SK-N-SH (cell line): ENCODE measurements around the gene ZNF467. TPM values are rescaled to one million over a fixed set of nuclear protein-coding genes. Genes with fewer than 3 reads are reported as not detected.

Experiments used
- CTCF ChIA-PET: fragments of 300-600, 350-600 bp; formaldehyde crosslinking; extraction: SDS; loops from one replicate; lab custom pipeline; 2021; lab: Yijun Ruan, JAX
- POLR2A ChIA-PET: fragments of 350-600 bp; sonication (Branson Sonifier 250); formaldehyde crosslinking; extraction: SDS; loops from one replicate; lab custom pipeline; 2020; ENCODE audit warnings: antibody characterized with exemption, inconsistent platforms; lab: Yijun Ruan, JAX
- DNase-seq: peaks from one replicate; pipeline ENCODE4 v3.0.0; 2012
- H2AFZ ChIP-seq: fragments of 200-600 bp; sonication (generic); 2 replicates; pipeline ENCODE4 v1.8.1; 2016; ENCODE audit warnings: antibody characterized with exemption, mild to moderate bottlenecking, low read depth
- H3F3A ChIP-seq: fragments of 200-600 bp; sonication (generic); replicated peaks from 2 replicates; pipeline ENCODE3; 2016; ENCODE audit warnings: antibody characterized with exemption, mild to moderate bottlenecking; ENCODE audit not compliant: insufficient read depth
- H3K27ac ChIP-seq, 2 experiments: fragments of 200-500 bp in 1 of 2; fragments of 200-600 bp in 1 of 2; sonication (Bioruptor generic) in 1 of 2; sonication (generic), shearing (Covaris generic) in 1 of 2; 2 replicates each; pipeline versions ENCODE4 v1.5.1 to v1.6.1; 2014 to 2016; ENCODE audit warnings: low read depth in 2 of 2, inconsistent platforms in 1 of 2, low read length in 1 of 2, mild to moderate bottlenecking in 1 of 2, mixed read lengths in 1 of 2
- H3K27me3 ChIP-seq: fragments of 200-600 bp; sonication (generic), shearing (Covaris generic); 2 replicates; pipeline ENCODE4 v1.6.1; 2016; ENCODE audit warnings: mixed run types; ENCODE audit not compliant: insufficient read depth
- H3K36me3 ChIP-seq, 2 experiments: fragments of 200-500 bp in 1 of 2; fragments of 200-600 bp in 1 of 2; sonication (Bioruptor generic) in 1 of 2; sonication (generic) in 1 of 2; replicated peaks in 1 of 2; 2 replicates each; pipeline versions ENCODE3 to v1.5.1; 2014 to 2016; ENCODE audit warnings: low read length in 1 of 2, mild to moderate bottlenecking in 1 of 2; ENCODE audit not compliant: insufficient read depth in 2 of 2, control insufficient read depth in 1 of 2
- H3K4me1 ChIP-seq, 2 experiments: fragments of 200-500 bp in 1 of 2; fragments of 200-600 bp in 1 of 2; sonication (Bioruptor generic) in 1 of 2; sonication (generic), shearing (Covaris generic) in 1 of 2; 2 replicates each; pipeline versions ENCODE4 v1.5.1 to v1.6.1; 2014 to 2016; ENCODE audit warnings: low read depth in 1 of 2, low read length in 1 of 2, mixed run types in 1 of 2; ENCODE audit not compliant: insufficient read depth in 2 of 2, control insufficient read depth in 1 of 2
- H3K4me2 ChIP-seq: fragments of 200-600 bp; sonication (generic), shearing (Covaris generic); 2 replicates; pipeline ENCODE4 v1.6.1; 2017; ENCODE audit warnings: mixed run types
- H3K4me3 ChIP-seq, 2 experiments: fragments of 200-500 bp in 1 of 2; fragments of 200-600 bp in 1 of 2; sonication (Bioruptor generic) in 1 of 2; sonication (generic), shearing (Covaris generic) in 1 of 2; 2 replicates each; pipeline versions ENCODE4 v1.5.1 to v1.8.1; 2014 to 2016; ENCODE audit warnings: low read depth in 2 of 2, inconsistent platforms in 1 of 2, low read length in 1 of 2, mild to moderate bottlenecking in 1 of 2, mixed read lengths in 1 of 2, moderate library complexity in 1 of 2
- H3K79me2 ChIP-seq: fragments of 200-600 bp; sonication (generic); 2 replicates; pipeline ENCODE4 v1.8.1; 2017; ENCODE audit warnings: mild to moderate bottlenecking; ENCODE audit not compliant: insufficient read depth
- H3K9ac ChIP-seq: fragments of 200-600 bp; sonication (generic); 2 replicates; pipeline ENCODE4 v1.6.1; 2017; ENCODE audit warnings: mixed run types
- H3K9me2 ChIP-seq: fragments of 200-600 bp; sonication (generic); 2 replicates; pipeline ENCODE4 v1.6.1; 2017; ENCODE audit warnings: mixed run types
- H3K9me3 ChIP-seq: fragments of 200-600 bp; sonication (generic); 2 replicates; pipeline ENCODE4 v1.6.1; 2017; ENCODE audit warnings: mixed run types, mild to moderate bottlenecking, moderate library complexity
- H4K20me1 ChIP-seq: fragments of 200-600 bp; sonication (generic); 2 replicates; pipeline ENCODE4 v1.6.1; 2017; ENCODE audit warnings: mild to moderate bottlenecking, mixed run types; ENCODE audit not compliant: insufficient read depth
- ELF1 ChIP-seq: IDR thresholded peaks from 2 replicates; pipeline ENCODE4 v1.4.0; 2012
- FOSL2 ChIP-seq: IDR thresholded peaks from 2 replicates; pipeline ENCODE4 v1.4.0; 2012; ENCODE audit warnings: low read depth, mild to moderate bottlenecking, moderate library complexity, borderline replicate concordance
- FOXM1 ChIP-seq: IDR thresholded peaks from 2 replicates; pipeline ENCODE4 v1.4.0; 2012; ENCODE audit warnings: low read depth, mild to moderate bottlenecking
- JUND ChIP-seq: IDR thresholded peaks from 2 replicates; pipeline ENCODE4 v1.4.0; 2012
- NFIC ChIP-seq: IDR thresholded peaks from 2 replicates; pipeline ENCODE4 v1.4.0; 2012; ENCODE audit warnings: borderline replicate concordance
- RXRA ChIP-seq: IDR thresholded peaks from 2 replicates; pipeline ENCODE4 v1.4.0; 2012; ENCODE audit warnings: low read depth, mild to moderate bottlenecking, borderline replicate concordance
- TAF1 ChIP-seq: IDR thresholded peaks from 2 replicates; pipeline ENCODE4 v1.6.1; 2012; ENCODE audit warnings: low read depth, mild to moderate bottlenecking, low read length, moderate library complexity, borderline replicate concordance
- YY1 ChIP-seq: IDR thresholded peaks from 2 replicates; pipeline ENCODE4 v1.4.0; 2012; ENCODE audit warnings: low read depth, mild to moderate bottlenecking
- WGBS: methylation state at CpG from one replicate; pipeline ENCODE4 v1.1.6; 2017; ENCODE audit warnings: low lambda C conversion rate; 5-methylcytosine and 5-hydroxymethylcytosine counted together
- polyA plus RNA-seq, 3 experiments: library from polyadenylated mRNA; depleted of rRNA; stranded (reverse); fragments of >200 nt; gene quantifications; 2 replicates each; pipeline ENCODE4 v1.2.3, GENCODE V29; 2012
- TF ChIP-seq, protein P1 (sequence below): fragments of 200-600 bp; sonication (generic); IDR thresholded peaks from 2 replicates; pipeline ENCODE4 v1.6.1; 2017; ENCODE audit warnings: antibody characterized with exemption, mild to moderate bottlenecking, moderate library complexity
- TF ChIP-seq, protein P2 (sequence below): IDR thresholded peaks from 2 replicates; pipeline ENCODE4 v1.4.0; 2012; ENCODE audit warnings: low read depth
- TF ChIP-seq, protein P3 (sequence below): IDR thresholded peaks from 2 replicates; pipeline ENCODE4 v1.4.0; 2012; ENCODE audit warnings: low read depth, borderline replicate concordance

The ZNF467 gene, protein sequence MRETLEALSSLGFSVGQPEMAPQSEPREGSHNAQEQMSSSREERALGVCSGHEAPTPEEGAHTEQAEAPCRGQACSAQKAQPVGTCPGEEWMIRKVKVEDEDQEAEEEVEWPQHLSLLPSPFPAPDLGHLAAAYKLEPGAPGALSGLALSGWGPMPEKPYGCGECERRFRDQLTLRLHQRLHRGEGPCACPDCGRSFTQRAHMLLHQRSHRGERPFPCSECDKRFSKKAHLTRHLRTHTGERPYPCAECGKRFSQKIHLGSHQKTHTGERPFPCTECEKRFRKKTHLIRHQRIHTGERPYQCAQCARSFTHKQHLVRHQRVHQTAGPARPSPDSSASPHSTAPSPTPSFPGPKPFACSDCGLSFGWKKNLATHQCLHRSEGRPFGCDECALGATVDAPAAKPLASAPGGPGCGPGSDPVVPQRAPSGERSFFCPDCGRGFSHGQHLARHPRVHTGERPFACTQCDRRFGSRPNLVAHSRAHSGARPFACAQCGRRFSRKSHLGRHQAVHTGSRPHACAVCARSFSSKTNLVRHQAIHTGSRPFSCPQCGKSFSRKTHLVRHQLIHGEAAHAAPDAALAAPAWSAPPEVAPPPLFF
- 2.6 and 4.1 TPM in 2 replicates for polyA plus RNA-seq (2012; rRNA removed)
- 2.1 and 3.1 TPM in 2 replicates for polyA plus RNA-seq (2012; cell fraction: cytosol; rRNA removed)
- polyA plus RNA-seq (2012; cell fraction: nucleus; rRNA removed), result 10.0 and 12.6 TPM in 2 replicates

DNA sequence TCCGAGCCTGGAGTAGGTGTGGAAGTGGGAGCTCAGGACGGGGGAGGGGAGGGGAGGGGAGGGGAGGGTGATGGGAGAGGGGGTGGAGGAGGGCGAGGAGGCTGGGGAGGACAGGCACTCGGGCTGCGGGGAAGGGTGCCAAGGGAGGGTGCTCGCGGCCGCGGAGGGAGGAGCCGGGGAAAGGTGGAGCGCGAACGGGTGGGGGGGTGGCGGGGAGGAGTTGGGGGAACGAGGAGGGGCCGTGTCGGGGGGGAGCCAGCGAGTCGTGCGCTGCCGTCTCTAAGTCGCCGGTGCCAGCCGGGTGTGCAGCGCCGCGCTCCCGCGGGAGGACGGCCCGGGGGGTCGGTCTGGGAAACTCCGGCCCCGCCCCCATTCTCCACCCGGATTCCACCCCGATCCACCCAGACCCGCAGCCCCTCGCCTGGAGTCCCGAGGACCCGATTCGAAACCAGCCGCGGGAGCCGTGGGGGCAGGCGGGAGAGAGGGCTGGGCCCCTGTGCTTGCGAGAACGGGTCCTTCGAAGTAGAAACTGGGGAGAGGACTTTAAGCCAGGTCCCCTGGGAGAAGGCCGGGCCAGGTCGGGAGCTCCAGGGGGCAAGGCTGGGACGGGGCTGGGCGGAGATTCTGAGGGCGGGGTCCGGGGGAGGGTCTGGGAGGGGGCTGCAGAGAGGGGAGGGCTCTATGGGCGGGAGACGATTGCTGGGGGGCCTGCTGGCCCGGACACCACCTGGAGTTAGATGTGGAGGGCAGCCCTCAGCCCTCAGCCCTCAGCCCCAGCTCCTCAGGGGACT is at the start of gene ZNF467:
Gene ZNF467, minus strand, starts transcription at position 143 of the 791 bp plus-strand sequence. CDS start 2,556 bp downstream, outside the sequence.
- peak; percentile 73 for DNase-seq
- Histone ChIP-seq H3K9me3 (no peaks in the 10 kb centered on the region), H3K79me2 (no peaks in the 10 kb centered on the region), H3K4me1 (peaks cover 4 to 39% of the 10 kb centered on the region in 2 experiments; a peak in 1 of 4 replicates), H3F3A (peaks cover 14% of the 10 kb centered on the region), H3K9ac (no peak within 1 kb of the TSS), H4K20me1 (no peaks in the 10 kb centered on the region), H3K4me2 (peak within 1 kb of the TSS; percentile 92), H3K27me3 (peaks cover 3% of the 10 kb centered on the region; the same call in 1 of the 2 replicates), H3K36me3 (peaks cover 0 to 4% of the 10 kb centered on the region in 2 experiments), H3K4me3 (peak within 1 kb of the TSS; percentile 61 to 78), H3K27ac (peak within 1 kb of the TSS in 1 of 2 experiments; percentile 58; a peak in 1 of 4 replicates), H3K9me2 (no peaks in the 10 kb centered on the region), H2AFZ (peak within 1 kb of the TSS; percentile 63; the same call in 1 of the 2 replicates)
- no peak for TF ChIP-seq YY1
- no peak for TF ChIP-seq RXRA
- no peak for TF ChIP-seq FOXM1
- no peak for TF ChIP-seq FOSL2
- TF ChIP-seq, protein P1, sequence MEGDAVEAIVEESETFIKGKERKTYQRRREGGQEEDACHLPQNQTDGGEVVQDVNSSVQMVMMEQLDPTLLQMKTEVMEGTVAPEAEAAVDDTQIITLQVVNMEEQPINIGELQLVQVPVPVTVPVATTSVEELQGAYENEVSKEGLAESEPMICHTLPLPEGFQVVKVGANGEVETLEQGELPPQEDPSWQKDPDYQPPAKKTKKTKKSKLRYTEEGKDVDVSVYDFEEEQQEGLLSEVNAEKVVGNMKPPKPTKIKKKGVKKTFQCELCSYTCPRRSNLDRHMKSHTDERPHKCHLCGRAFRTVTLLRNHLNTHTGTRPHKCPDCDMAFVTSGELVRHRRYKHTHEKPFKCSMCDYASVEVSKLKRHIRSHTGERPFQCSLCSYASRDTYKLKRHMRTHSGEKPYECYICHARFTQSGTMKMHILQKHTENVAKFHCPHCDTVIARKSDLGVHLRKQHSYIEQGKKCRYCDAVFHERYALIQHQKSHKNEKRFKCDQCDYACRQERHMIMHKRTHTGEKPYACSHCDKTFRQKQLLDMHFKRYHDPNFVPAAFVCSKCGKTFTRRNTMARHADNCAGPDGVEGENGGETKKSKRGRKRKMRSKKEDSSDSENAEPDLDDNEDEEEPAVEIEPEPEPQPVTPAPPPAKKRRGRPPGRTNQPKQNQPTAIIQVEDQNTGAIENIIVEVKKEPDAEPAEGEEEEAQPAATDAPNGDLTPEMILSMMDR, result no peak
- TF ChIP-seq, protein P2, sequence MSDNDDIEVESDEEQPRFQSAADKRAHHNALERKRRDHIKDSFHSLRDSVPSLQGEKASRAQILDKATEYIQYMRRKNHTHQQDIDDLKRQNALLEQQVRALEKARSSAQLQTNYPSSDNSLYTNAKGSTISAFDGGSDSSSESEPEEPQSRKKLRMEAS, result no peak
- TF ChIP-seq TAF1, result no peak
- no peak for TF ChIP-seq JUND
- TF ChIP-seq NFIC, result no peak
- TF ChIP-seq, protein P3, sequence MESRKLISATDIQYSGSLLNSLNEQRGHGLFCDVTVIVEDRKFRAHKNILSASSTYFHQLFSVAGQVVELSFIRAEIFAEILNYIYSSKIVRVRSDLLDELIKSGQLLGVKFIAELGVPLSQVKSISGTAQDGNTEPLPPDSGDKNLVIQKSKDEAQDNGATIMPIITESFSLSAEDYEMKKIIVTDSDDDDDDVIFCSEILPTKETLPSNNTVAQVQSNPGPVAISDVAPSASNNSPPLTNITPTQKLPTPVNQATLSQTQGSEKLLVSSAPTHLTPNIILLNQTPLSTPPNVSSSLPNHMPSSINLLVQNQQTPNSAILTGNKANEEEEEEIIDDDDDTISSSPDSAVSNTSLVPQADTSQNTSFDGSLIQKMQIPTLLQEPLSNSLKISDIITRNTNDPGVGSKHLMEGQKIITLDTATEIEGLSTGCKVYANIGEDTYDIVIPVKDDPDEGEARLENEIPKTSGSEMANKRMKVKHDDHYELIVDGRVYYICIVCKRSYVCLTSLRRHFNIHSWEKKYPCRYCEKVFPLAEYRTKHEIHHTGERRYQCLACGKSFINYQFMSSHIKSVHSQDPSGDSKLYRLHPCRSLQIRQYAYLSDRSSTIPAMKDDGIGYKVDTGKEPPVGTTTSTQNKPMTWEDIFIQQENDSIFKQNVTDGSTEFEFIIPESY, result no peak
- TF ChIP-seq ELF1, result no peak
- WGBS, result 16% methylated on average over 41 of the region's 57 CpGs
- ChIA-PET POLR2A (no interaction called here), CTCF (interaction anchor here (1.4 to 12.5 kb wide), 5 partner anchors 16 to 33 kb away, joined by 3 to 132 read pairs (median 5); no protein-coding TSS in a partner anchor)
